GM21447 (cell line): Measurements from ENCODE around the gene WDR54.

ENCODE experiments used
- ATAC-seq: cut with Tn5 transposase; IDR thresholded peaks from one replicate; pipeline ENCODE4 v1.9.1; 2021; ENCODE audit not compliant: unreplicated experiment

The WDR54 gene, protein sequence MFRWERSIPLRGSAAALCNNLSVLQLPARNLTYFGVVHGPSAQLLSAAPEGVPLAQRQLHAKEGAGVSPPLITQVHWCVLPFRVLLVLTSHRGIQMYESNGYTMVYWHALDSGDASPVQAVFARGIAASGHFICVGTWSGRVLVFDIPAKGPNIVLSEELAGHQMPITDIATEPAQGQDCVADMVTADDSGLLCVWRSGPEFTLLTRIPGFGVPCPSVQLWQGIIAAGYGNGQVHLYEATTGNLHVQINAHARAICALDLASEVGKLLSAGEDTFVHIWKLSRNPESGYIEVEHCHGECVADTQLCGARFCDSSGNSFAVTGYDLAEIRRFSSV

DNA sequence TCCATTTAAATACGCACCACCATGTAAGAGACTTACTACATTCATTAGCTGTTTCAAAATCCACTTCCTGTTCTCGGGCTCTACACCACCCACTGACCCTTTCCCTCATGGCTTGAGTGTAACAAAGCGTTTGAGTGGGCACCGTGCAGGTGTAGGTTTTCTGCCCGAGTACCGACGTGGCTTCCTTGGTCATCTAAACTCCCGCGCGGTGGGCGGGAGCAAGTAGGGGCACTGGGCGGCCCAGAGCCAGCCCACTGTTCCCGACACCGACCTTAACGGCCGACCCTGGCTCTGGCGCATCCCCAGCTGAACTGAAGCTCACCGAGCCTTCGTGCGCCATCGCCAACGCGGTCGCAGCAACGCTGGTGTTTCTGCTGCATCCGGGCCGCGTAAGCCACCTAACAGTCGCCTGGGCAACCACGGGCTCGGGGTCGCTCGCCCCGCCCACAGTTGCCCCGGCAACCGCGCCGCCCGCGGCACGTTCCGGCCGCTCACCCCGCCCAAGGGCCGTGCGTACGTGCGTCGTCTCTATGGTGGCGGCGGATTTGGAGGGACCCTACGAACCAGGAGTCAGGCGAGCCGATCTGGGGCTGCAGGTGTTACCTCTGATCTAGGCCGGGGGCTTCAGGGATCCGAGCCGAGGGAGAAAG lies at the start of gene WDR54, which contains the start of gene C2orf81:
WDR54 (plus strand) TSS at position 510 of the 650 bp plus-strand sequence. CDS start 424 bp downstream, outside the sequence.
C2orf81 (minus strand) TSS at position 399 of the 650 bp plus-strand sequence; CDS start at position 340, 59 bp downstream.
- peak; percentile 86 for ATAC-seq

DNA sequence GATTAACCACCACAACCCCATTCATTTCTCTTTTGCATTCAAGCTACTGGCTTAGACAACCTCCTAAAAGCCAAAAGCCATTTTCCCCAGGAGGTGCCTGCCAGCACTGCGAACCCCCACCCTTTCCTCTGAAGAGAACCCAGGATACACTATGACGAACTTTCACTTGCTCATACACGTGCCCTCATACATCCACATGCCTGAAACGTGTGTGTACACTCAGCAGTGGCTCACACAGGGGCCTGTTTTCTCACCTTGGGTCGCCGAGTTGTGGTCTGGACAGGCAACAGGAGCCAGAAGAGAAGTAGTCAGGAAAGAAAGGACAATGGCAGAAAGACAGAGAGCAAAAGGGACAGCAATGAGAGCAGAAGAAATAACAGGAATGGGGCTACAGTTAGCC lies 48.9 kb upstream of the WDR54 start:
- ATAC-seq, result no peak

DNA sequence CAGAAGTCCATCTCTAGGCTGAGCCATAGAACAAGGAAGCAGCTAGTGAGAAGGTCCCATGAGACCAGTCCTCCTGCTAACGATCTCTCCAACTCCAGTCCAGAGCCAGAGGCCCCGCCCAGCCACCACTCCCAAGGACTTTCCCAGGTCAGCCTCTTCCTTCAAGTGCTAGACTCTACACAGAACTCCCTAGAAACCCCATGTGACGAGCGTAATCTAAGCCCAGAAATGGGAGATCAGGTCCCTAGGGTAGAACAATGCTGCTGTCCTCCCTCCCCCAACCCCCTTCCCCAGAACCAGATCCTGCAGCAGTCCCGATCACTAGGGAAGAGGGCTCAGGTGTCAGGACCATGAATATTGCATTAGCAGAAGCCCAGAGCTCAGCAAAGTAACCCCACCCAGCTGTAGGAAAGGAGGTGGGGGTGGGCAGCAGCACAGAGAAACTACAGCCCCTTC lies 48.3 kb upstream of the WDR54 start:
- ATAC-seq, result no peak

DNA sequence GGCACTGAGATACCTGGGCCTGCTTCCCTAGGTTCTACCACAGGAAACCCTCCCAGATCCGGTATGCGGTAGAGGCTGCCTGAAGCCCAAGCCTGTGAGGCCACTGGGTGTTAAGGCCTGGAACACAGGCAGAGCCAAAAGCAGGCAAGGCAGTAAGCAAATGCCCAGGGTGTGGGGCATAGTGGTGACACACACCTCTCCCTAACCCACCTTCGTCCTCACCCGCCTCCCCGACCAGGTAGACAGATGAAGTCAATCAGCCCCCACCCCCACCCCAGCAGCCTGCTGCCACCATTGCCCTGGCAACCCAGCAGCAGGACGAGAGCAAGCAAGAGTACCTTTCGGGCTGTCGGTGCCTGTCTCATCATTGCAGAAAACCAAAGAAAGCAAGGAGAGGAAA lies 47.5 kb upstream of the WDR54 start:
- ATAC-seq, result no peak

DNA sequence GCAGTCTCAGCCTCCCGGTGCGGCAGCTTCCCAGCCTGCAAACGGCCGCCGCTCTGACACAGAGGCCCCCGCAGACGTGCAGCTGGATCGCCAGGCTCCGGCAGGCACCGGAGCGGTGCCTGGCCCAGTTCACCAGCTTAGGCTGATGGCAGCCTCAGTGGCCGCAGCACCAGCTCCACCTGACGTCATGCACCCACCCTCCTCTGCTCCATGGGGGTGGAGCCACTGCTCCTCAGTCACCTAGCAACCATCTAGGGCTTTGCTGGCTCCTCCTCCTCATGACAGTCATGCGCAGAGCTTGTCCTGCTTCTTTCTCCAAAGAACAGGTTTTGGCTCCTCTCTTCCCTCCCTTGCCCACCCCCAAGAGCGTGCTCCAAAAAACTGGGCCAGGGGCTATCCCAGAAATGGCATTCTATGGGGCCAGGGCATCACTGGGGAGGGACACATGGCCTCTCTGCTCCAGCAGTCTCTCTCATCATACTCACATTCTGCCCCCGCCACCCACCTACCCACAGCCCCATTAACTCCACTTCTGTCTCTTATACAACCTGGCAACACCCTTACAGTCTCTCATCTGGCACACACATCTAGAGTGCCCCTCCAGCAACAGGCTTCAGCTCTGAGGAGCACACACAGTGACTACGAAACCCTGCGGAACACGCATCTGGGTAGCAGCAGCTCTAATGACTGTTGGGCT lies 46.9 kb upstream of the WDR54 start:
- no peak for ATAC-seq

DNA sequence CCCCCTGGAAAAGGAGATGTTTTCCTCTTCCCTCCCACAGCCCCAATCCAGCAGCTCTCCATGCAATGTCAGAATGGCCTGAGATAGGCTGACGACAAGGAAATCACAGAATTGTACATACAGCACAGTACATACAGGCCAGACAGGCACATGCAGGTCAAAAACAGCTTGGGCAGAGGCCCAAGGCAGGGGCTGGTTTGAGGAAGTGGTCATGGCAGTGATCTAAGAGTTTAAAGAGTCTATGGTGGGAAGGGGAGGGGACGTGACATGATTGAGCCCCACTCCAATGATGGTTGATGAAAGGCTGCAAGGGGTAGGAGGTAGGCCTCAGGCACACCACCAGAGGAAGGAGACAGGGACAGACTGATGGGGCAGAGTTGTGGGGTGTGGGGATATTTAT lies 45.7 kb upstream of the WDR54 start:
- no peak for ATAC-seq

DNA sequence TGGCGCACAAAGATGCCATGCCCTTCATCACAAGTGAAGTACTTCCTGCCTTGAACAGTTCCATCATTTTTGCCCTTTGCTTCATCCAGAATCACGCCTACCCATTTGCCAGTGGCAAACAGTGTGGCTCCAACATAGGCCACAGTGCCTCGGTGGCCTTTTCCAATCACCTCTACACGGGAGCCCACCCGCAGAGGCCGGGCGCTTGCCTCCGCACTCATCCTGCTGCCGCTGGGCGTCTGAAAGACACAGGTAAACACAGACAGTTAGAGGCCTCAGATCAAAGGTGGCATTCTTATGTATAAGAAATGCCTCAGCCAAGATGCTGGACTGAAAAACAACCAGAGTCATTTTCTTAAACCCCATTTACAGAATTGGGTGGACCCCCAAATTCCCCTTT lies 43.5 kb upstream of the WDR54 start:
- no peak for ATAC-seq

DNA sequence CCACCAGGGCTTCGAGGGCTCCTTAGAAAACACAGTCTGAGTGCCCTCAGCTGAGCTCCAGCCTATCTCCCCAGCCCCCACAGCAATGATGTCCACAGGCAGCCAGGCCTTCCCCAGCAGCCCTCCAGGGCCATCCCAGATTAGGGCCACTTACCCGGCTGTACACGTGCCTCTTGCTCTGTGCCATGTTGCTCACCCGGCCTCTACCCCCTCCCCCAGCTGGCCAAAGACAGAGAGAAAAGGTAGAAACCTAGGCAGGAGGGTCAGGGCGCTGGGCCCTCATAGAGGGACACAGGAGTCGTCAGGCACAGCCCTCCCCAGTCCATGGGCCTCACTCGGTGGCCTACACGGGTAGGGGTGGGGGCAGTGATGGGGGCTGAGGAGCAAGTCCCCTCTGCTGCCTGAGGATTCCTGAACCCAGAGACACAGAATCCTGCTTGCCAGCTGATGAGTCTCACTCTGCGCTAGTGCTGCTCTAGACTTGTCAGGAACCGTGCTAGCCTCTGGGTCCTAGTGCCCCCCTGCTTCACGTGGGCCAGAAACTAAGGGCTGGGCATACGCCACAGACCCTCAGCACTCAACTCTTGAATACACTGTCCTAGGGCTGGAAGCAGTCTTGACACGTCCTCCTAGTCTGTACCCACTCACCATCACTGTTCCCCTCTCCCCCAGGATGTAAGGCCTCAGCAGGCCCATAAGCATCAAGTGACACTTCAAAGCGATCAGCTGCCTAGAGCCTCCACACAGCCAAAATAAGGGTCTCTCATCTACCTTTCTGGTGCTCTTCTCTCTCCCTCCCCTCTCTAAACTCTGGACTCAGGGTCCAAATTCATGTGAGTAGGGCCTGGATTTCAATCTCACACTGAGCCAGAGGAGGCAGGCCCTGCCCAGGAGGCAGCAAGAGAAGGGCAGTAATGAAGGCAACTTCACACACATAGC lies 41.4 kb upstream of the WDR54 start, which contains the start of gene DCTN1:
DCTN1 (minus strand) TSS at position 461 of the 939 bp plus-strand sequence; CDS start at position 187, 274 bp downstream.
- ATAC-seq, result no peak

DNA sequence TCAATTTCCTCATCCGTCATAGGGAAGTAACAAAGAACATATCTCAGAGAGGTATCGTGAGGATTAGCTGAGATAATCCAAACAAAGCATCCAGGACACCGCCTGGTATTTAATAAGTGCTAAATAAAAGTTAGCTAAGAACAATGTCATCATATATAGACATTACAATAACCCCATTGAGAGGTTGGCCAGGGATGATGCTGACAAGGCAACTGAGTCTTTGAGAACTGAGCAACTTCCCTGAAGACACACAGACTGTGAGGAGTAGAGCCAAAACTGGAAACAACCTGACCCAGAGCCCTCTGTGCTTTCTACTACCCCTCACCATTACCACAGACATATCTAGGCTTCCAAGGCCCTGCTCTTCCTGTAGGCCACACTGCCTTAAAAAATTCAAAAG lies 39.8 kb upstream of the WDR54 start:
- no peak for ATAC-seq

DNA sequence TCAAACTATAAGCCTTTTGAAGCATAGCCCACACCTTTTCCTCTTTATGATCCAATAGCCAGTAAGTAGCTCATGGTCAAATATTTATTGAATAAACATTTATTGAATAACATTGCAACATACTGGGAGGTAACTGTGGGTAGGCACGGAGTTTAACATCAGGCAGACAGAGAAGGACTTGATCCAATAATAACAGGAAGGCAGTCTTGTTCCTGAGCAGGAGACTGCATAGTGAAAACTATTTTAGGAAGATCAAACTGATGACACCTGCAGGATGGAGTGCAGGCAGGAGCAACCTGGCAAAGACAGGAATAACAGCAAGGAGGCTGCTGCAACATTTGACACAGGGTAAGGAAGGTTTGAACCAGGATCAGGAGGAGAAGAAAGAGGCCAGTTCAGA lies 38.3 kb upstream of the WDR54 start:
- ATAC-seq, result no peak

DNA sequence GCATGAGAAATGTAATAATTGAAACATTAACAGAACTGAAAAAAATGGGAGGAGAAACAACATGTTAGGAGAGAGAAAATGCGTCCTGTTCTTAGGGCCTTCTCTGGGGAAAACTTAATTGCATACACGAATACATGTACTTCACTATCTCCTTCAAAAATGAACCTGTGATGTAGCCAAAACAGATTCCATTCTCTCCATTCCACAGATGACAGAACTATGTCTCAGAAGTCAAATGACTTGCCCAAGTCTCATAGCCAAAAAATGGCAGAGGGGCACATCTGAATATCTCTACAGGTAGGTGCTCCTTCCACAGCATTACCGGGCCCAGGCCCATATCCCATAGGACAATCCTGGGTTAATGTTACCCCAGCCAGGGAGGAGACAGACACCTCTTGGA lies 37.5 kb upstream of the WDR54 start:
- no peak for ATAC-seq

DNA sequence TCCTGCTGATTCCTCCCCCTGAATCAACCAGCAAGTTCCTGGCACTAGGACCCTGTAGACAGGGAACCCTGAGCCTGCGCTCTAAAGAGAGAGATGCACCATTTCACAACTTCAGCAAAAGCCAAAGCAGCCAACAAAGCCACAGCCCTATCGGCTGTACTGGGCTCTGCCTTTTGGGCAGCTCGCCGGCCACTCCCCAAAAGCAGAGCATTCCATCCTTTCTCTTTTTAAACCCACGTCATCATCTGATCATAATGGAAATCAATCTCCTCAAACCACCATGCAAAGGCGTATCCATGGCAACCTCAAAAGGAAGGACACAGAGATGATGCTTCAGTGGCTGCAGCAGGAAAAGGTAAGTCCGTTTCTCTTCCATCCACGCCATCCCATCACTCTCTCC lies 36.1 kb upstream of the WDR54 start:
- no peak for ATAC-seq

DNA sequence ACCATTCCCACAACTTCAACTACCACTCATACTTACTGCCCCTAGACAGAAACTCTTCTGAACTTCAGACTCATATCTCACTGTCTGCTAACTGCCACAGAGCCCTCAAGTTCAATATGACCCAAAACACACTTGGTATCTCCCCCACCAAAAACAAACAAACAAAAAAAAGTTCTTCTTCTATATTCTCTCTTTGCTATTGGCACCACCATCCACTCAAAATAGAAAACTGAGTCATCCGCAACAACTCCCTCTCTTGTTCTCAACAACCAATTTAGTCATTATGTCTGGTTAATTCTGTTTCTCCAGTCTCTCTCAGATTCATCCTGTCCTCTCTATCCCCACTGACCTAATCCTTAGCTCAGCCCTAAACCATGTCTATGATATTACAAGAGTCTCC lies 34.2 kb upstream of the WDR54 start:
- ATAC-seq, result no peak

DNA sequence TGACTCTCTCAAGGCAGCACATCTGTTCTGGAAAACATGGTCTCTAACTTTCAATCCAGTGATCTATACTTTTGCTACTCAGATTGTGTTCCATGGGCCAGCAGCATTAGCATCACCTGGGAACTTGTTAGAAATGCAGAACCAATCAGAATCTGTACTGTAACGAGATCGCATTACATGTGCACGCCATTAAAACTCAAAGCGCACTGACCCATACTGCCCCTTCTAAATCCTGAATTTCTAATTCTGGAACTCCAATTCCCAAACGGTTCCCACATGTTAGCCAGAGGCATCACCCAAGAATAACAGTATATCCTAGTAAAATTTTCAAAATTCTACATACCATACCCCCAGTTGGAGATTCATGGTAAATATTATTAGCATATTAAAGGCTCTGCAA lies 30.9 kb upstream of the WDR54 start:
- ATAC-seq, result no peak

DNA sequence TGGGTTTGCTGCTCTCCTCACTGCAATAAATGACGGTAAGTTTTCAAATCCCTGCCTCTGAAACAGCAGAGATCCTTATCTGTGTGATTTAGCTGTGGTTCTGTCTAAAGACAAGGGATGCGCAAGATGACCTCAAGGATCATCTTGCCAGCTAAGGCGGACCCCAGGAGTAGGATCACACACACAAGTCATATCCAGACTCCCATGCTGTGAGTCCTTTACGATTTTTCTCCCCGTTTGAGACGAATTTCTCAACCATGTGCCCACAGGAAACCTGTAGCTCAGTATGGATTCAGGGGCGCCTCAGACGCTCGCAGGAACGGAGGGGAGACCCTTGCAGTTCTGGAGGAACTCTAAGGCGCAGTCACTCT lies 30.3 kb upstream of the WDR54 start:
- peak; percentile 29 for ATAC-seq

DNA sequence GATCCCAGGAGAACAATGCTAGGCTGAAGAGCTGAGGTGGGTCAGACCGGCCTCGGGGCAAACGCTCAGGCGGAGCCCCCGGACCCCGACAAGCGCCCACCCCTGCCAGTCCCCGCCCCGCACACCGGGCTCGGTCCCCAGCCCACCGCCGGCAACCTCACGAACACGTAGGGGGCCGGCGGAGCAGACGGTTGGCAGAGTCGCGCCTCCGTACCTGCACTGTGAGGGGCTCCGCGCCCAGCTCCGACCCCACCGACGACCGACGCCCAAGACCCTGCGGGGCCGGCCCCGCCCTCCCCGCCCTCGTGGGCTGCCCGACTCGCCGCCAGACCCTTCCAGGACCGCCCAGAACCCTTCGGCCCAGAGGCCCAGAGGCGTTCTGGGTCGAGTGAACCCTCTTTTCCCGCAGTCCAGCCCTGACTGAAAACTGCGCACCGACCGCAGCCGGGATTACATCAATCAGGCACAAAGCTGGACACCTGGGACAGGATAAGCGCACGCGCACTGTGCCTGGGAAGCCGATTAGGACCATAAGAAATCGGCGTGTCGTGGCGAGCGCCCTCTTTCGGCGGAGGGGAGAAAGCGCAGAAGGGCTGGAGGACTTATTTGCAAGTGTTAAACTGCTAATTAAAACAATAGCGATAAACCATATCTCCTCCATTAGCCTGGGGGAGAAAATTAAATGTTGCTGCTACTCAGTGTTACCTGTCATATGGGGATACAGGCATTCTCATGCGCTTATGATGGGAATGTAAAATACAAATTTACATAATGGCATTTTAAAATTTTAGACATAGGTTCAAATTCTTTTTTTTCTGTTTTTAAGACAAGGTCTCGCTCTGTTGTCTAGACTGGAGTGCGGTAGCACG lies 29.7 kb upstream of the WDR54 start:
- ATAC-seq, result peak; percentile 76

DNA sequence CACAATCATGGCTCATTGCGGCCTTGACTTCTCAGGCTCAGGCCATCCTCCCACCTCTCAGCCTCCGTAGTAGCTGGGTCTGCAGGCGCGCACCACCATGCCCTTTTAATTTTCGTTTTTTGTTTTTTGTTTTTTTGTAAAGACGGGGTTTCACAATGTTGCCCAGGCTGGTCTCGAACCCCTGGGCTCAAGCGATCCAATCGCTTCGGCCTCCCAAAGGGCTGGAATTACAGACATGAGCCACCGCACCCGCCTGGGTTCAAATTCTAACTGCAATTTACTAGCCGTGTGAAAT lies 29.1 kb upstream of the WDR54 start:
- no peak for ATAC-seq

DNA sequence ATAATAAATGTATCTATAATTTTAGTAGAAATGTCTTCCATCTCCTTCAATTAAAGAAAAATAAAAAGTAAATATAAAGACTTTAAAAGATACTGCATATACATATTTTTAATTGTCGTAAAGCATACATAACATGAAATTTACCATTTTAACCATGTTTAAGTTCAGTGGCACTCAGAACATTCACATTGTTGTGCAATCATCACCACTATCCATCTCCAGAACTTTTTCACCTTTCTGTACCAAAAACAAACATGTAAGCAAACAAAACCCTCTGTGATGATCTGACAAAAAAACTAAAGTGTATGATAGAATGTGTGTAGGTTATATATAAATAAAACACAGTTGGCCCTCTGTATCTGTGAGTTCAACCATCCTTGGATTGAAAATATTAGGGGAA lies 28.0 kb upstream of the WDR54 start:
- no peak for ATAC-seq

DNA sequence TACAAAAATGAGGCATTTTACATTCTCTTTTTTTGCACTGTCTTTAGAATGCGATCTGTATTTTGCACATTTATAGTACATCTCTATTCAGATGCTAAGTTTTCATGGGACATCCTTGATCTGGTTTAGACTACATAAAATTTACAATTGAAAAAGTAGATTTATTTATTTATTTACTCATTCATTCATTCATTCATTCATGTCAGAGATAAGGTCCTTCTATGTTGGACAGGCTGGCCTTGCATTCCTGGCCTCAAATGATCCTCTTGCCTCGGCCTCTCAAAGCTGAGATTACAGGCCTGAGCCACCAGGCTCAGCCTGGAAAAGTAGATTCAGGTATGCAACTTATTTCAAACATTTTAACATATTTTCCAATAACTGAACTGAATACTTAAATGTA lies 25.4 kb upstream of the WDR54 start:
- no peak for ATAC-seq

DNA sequence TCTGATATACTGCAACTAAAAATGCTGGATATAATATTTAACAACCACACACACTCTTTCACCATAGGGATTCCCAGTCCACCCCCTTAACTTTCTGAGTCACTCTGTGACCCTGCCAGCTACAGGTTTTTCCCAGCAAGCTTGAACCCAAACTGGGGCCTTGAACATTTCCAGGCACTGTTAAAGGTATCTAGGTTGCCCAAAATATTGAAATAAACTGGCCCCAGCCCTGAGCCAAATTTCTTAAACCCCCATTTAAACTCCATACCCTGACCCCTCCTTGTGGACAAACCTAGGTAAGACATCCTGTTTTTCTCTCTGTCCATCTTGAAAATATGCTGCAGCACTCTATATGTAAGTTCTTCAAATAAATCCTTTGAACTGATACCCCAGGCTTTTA lies 21.7 kb upstream of the WDR54 start:
- no peak for ATAC-seq
